SKM-1 treated with dmso at 0.1 percent for 144 hours (cell line): ENCODE data around the gene COL1A1.
A peak's percentile ranks its signal among the peaks of the same experiment; 100 is the strongest.

Experiments
- DNase-seq: peaks from one replicate; lab custom pipeline; 2025; ENCODE audit not compliant: unreplicated experiment; lab: John Stamatoyannopoulos, UW

The COL1A1 gene

GRCh38 chr17:50174444-50174843 lies 27.0 kb downstream of the COL1A1 start:
- DNase-seq = no peak

- no peak for DNase-seq
These were observed 28.0 kb downstream of the COL1A1 start for GRCh38 chr17:50173335-50173941.

GRCh38 chr17:50172936-50173334 lies 28.5 kb downstream of the COL1A1 start:
- DNase-seq = no peak

GRCh38 chr17:50172130-50172529 lies 29.3 kb downstream of the COL1A1 start:
- no peak for DNase-seq

GRCh38 chr17:50171371-50172071 lies 29.9 kb downstream of the COL1A1 start:
- no peak for DNase-seq

GRCh38 chr17:50170662-50171370 lies 30.6 kb downstream of the COL1A1 start:
- no peak for DNase-seq

- no peak for DNase-seq
These were observed 31.5 kb downstream of the COL1A1 start for GRCh38 chr17:50169881-50170459.

- peak; percentile 29 for DNase-seq
These were observed 32.2 kb downstream of the COL1A1 start for GRCh38 chr17:50169121-50169764.

GRCh38 chr17:50168319-50168718 lies 33.1 kb downstream of the COL1A1 start:
- DNase-seq = no peak

- no peak for DNase-seq
These were observed 34.1 kb downstream of the COL1A1 start for GRCh38 chr17:50167371-50167770.

- no peak for DNase-seq
These were observed 34.8 kb downstream of the COL1A1 start for GRCh38 chr17:50166518-50167181.

- no peak for DNase-seq
These were observed 35.4 kb downstream of the COL1A1 start, which contains the start of gene SGCA for GRCh38 chr17:50165867-50166517. TSS of gene SGCA (plus strand) at chr17:50166005. CDS start at chr17:50166041, 36 bp downstream.

GRCh38 chr17:50165466-50165865 lies 36.0 kb downstream of the COL1A1 start:
- no peak for DNase-seq

- no peak for DNase-seq
These were observed 36.4 kb downstream of the COL1A1 start for GRCh38 chr17:50165066-50165465.

GRCh38 chr17:50164697-50164988 lies 36.8 kb downstream of the COL1A1 start:
- no peak for DNase-seq

GRCh38 chr17:50163843-50164696 lies 37.4 kb downstream of the COL1A1 start:
- no peak for DNase-seq

- no peak for DNase-seq
These were observed 38.8 kb downstream of the COL1A1 start for GRCh38 chr17:50162466-50163254.

- DNase-seq = no peak
These were observed 39.5 kb downstream of the COL1A1 start for GRCh38 chr17:50161911-50162288.
